Type B pancreatic cell (in vitro differentiated cells): Measurements from ENCODE around the gene GPC5. TPM values are rescaled to one million over a fixed set of nuclear protein-coding genes. Genes with fewer than 3 reads are reported as not detected.
A peak's percentile ranks its signal among the peaks of the same experiment; 100 is the strongest.

Source experiments
- DNase-seq: peaks from one replicate; pipeline ENCODE4 v3.0.0; 2021; ENCODE audit warnings: mixed read lengths; ENCODE audit not compliant: unreplicated experiment; ENCODE audit errors: extremely low spot score
- H3K27ac Mint-ChIP-seq: 2 replicates; pipeline ENCODE4 v1.8.0; 2021; ENCODE audit warnings: mild to moderate bottlenecking, mixed read lengths
- H3K27me3 Mint-ChIP-seq: 2 replicates; pipeline ENCODE4 v1.8.0; 2021; ENCODE audit warnings: mixed read lengths
- H3K36me3 Mint-ChIP-seq: 2 replicates; pipeline ENCODE4 v1.8.0; 2021; ENCODE audit warnings: mixed read lengths
- H3K4me1 Mint-ChIP-seq: one replicate; pipeline ENCODE4 v1.8.0; 2021; ENCODE audit warnings: mixed read lengths; ENCODE audit not compliant: unreplicated experiment
- H3K4me3 Mint-ChIP-seq: 2 replicates; pipeline ENCODE4 v1.8.0; 2021; ENCODE audit warnings: mild to moderate bottlenecking, mixed read lengths
- H3K9me3 Mint-ChIP-seq: 2 replicates; pipeline ENCODE4 v1.8.0; 2021; ENCODE audit warnings: mixed read lengths
- CTCF ChIP-seq: fragments of 200-600 bp; sonication (generic); conservative IDR thresholded peaks from 2 replicates; pipeline ENCODE4 v1.5.0; 2021; ENCODE audit warnings: antibody characterized with exemption, mild to moderate bottlenecking
- total RNA-seq: library from RNA; stranded (reverse); gene quantifications from 2 replicates; pipeline ENCODE4 v1.2.1, GENCODE V29; 2021; ENCODE audit warnings: low replicate concordance

The GPC5 gene
- total RNA-seq, 1 donor from 2014 or later, result 2.8 TPM

GRCh38 chr13:92143766-92144165 is 745.3 kb downstream of the GPC5 start:
- Mint-ChIP-seq H3K4me3 (no peak overlapping the region), H3K27me3 (no peaks in the 10 kb centered on the region), H3K9me3 (no peaks in the 10 kb centered on the region), H3K27ac (no peak overlapping the region), H3K36me3 (no peaks in the 10 kb centered on the region), H3K4me1 (no peaks in the 10 kb centered on the region)
- TF ChIP-seq CTCF, result peak; percentile 31
- DNase-seq, result no peak

GRCh38 chr13:92150606-92151005 is 752.2 kb downstream of the GPC5 start:
- H3K27ac Mint-ChIP-seq, result no peak overlapping the region
- no peaks in the 10 kb centered on the region for H3K4me1 Mint-ChIP-seq
- H3K27me3 Mint-ChIP-seq, result no peaks in the 10 kb centered on the region
- DNase-seq, result no peak
- no peaks in the 10 kb centered on the region for H3K36me3 Mint-ChIP-seq
- no peak for TF ChIP-seq CTCF
- no peaks in the 10 kb centered on the region for H3K9me3 Mint-ChIP-seq
- no peak overlapping the region for H3K4me3 Mint-ChIP-seq

- no peak overlapping the region for H3K4me3 Mint-ChIP-seq
- TF ChIP-seq CTCF, result no peak
- no peaks in the 10 kb centered on the region for H3K9me3 Mint-ChIP-seq
- H3K27me3 Mint-ChIP-seq, result no peaks in the 10 kb centered on the region
- no peak overlapping the region for H3K27ac Mint-ChIP-seq
- no peaks in the 10 kb centered on the region for H3K4me1 Mint-ChIP-seq
- no peaks in the 10 kb centered on the region for H3K36me3 Mint-ChIP-seq
- DNase-seq, result no peak
These were observed 759.9 kb downstream of the GPC5 start for GRCh38 chr13:92158346-92158745.

GRCh38 chr13:92164822-92165221 is 766.4 kb downstream of the GPC5 start:
- H3K9me3 Mint-ChIP-seq, result no peaks in the 10 kb centered on the region
- no peak overlapping the region for H3K4me3 Mint-ChIP-seq
- no peaks in the 10 kb centered on the region for H3K4me1 Mint-ChIP-seq
- no peaks in the 10 kb centered on the region for H3K27me3 Mint-ChIP-seq
- H3K36me3 Mint-ChIP-seq, result no peaks in the 10 kb centered on the region
- no peak overlapping the region for H3K27ac Mint-ChIP-seq
- TF ChIP-seq CTCF, result no peak
- DNase-seq, result no peak

GRCh38 chr13:92172191-92172590 is 773.8 kb downstream of the GPC5 start:
- no peaks in the 10 kb centered on the region for H3K4me1 Mint-ChIP-seq
- DNase-seq, result no peak
- H3K36me3 Mint-ChIP-seq, result no peaks in the 10 kb centered on the region
- H3K27me3 Mint-ChIP-seq, result no peaks in the 10 kb centered on the region
- H3K4me3 Mint-ChIP-seq, result no peak overlapping the region
- TF ChIP-seq CTCF, result no peak
- H3K27ac Mint-ChIP-seq, result no peak overlapping the region
- no peaks in the 10 kb centered on the region for H3K9me3 Mint-ChIP-seq

- no peaks in the 10 kb centered on the region for H3K9me3 Mint-ChIP-seq
- no peaks in the 10 kb centered on the region for H3K4me1 Mint-ChIP-seq
- H3K4me3 Mint-ChIP-seq, result no peak overlapping the region
- H3K36me3 Mint-ChIP-seq, result no peaks in the 10 kb centered on the region
- DNase-seq, result no peak
- no peak for TF ChIP-seq CTCF
- H3K27ac Mint-ChIP-seq, result no peak overlapping the region
- no peaks in the 10 kb centered on the region for H3K27me3 Mint-ChIP-seq
These were observed 774.8 kb downstream of the GPC5 start for GRCh38 chr13:92173254-92173653.
